CD8-positive, alpha-beta memory T cell (primary cell): ENCODE measurements around the gene CASP3. TPM values are rescaled to one million over a fixed set of nuclear protein-coding genes. Genes with fewer than 3 reads are reported as not detected.

Source experiments
- CTCF ChIA-PET: fragments of 350-600 bp; sonication (Branson Sonifier 250); formaldehyde crosslinking; loops from one replicate; lab custom pipeline; 2021; ENCODE audit warnings: antibody characterized with exemption; lab: Charles Lee
- POLR2A ChIA-PET: fragments of 350-600 bp; sonication (Branson Sonifier 250); formaldehyde crosslinking; loops from one replicate; lab custom pipeline; 2021; ENCODE audit warnings: antibody characterized with exemption; lab: Charles Lee
- DNase-seq, 5 donors: peaks; one replicate each; pipeline versions ENCODE4 v3.0.0 to v3.0.0-alpha.2; 2020 to 2022; ENCODE audit warnings: mixed read lengths in 1 of 5
- H3K27ac ChIP-seq: one replicate; pipeline ENCODE4 v1.7.0; 2013; ENCODE audit warnings: low read depth, mild to moderate bottlenecking, low read length, moderate library complexity
- H3K27me3 ChIP-seq: 2 replicates; pipeline ENCODE4 v1.7.0; 2013; ENCODE audit warnings: low read length, mild to moderate bottlenecking; ENCODE audit not compliant: insufficient read depth, poor library complexity, severe bottlenecking
- H3K36me3 ChIP-seq: 2 replicates; pipeline ENCODE4 v1.7.0; 2013; ENCODE audit warnings: mild to moderate bottlenecking, low read length, moderate library complexity; ENCODE audit not compliant: insufficient read depth
- H3K4me1 ChIP-seq: 2 replicates; pipeline ENCODE4 v1.7.0; 2013; ENCODE audit warnings: mild to moderate bottlenecking, low read length, moderate library complexity; ENCODE audit not compliant: insufficient read depth
- H3K4me3 ChIP-seq: 2 replicates; pipeline ENCODE4 v1.7.0; 2013; ENCODE audit warnings: mild to moderate bottlenecking, low read length
- H3K9me3 ChIP-seq: 2 replicates; pipeline ENCODE4 v1.7.0; 2013; ENCODE audit warnings: mild to moderate bottlenecking, low read length
- H3K27ac Mint-ChIP-seq, 8 donors: one replicate each; pipeline ENCODE4 v1.8.0; 2020 to 2021; ENCODE audit warnings: mixed read lengths in 8 of 8, mild to moderate bottlenecking in 6 of 8, inconsistent platforms in 3 of 8, moderate library complexity in 3 of 8
- H3K27me3 Mint-ChIP-seq, 2 donors: one replicate each; pipeline ENCODE4 v1.8.0; 2020 to 2021; ENCODE audit warnings: mixed read lengths in 2 of 2, mild to moderate bottlenecking in 1 of 2, moderate library complexity in 1 of 2
- H3K36me3 Mint-ChIP-seq, 3 donors: one replicate each; pipeline ENCODE4 v1.8.0; 2020 to 2021; ENCODE audit warnings: mixed read lengths in 3 of 3, inconsistent platforms in 1 of 3, mild to moderate bottlenecking in 1 of 3
- H3K4me1 Mint-ChIP-seq, 3 donors: one replicate each; pipeline ENCODE4 v1.8.0; 2020 to 2021; ENCODE audit warnings: mixed read lengths in 3 of 3, inconsistent platforms in 1 of 3, mild to moderate bottlenecking in 1 of 3
- H3K4me3 Mint-ChIP-seq, 7 donors: one replicate each; pipeline ENCODE4 v1.8.0; 2020 to 2021; ENCODE audit warnings: mixed read lengths in 7 of 7, mild to moderate bottlenecking in 6 of 7, moderate library complexity in 4 of 7, inconsistent platforms in 2 of 7
- H3K9me3 Mint-ChIP-seq, 5 donors: one replicate each; pipeline ENCODE4 v1.8.0; 2020 to 2022; ENCODE audit warnings: mixed read lengths in 5 of 5, mild to moderate bottlenecking in 3 of 5, moderate library complexity in 2 of 5, inconsistent platforms in 1 of 5
- polyA plus RNA-seq: library from polyadenylated mRNA; unstranded; fragments of 300-500 nt; fragmentation: Illumina TruSeq; gene quantifications from one replicate; pipeline ENCODE4 v1.2.3, GENCODE V29; 2021
- total RNA-seq, 2 experiments: library from RNA; stranded (reverse); gene quantifications; one replicate each; pipeline ENCODE4 v1.2.3, GENCODE V29; 2021

The CASP3 gene
- total and polyA plus RNA-seq, 3 experiments from 2014 or later, result 7.1 to 77.1 (median 75.1) TPM

DNA sequence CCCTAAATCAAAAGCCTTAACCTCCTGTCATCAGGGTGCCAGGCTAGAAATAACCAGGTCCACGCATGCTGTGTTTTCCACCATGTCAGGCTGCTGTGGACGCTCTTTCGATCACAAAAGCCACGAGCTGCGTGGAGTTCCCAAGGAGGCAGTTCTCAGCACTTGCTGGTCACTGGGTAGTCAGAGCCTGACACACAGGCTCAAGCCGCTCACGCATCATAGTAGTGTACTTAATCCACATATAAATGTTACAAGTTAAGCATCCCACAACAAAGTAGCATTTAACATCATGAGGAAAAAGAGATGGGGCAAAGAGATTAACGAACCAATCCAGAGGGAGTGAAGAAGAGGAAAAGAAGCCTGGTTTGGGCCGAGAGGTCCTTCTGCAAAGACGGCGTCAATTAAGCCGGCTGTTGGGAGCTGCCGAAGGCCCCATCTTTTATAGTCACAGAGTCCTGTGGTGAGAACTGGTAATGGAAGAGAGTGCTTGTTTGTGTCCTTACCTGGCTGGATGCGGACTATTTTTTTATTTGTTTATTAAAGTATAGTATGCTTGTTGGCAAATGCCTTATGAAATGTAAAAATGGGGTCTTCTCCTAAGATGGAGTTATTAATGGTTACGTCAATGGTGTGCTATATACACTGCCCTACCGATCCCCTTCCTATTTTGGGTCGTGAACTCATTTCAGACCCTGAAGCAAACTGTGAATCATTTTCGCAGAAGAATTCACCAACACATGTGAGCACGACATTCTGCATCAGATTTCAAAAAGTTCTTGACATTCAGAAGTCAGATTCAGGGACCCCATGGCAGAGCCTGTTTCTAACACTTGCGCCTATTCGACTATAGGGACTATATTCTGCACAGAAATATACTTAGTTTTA is 966 bp upstream of the CASP3 start:
- H3K9me3 ChIP-seq, result no peaks in the 10 kb centered on the region
- Mint-ChIP-seq H3K36me3 (peaks cover 0 to 38% (median 6%) of the 10 kb centered on the region in 3 donors), H3K9me3 (no peaks in the 10 kb centered on the region), H3K4me1 (peaks cover 45 to 58% (median 51%) of the 10 kb centered on the region in 3 donors), H3K27ac (peak overlapping the region; percentile 75 to 98 (median 94)), H3K4me3 (peak overlapping the region; percentile 88 to 97 (median 92)), H3K27me3 (no peaks in the 10 kb centered on the region)
- H3K27me3 ChIP-seq, result no peaks in the 10 kb centered on the region
- ChIA-PET POLR2A (interaction anchor here (1.0 to 2.4 kb wide), 6 partner anchors 84 to 386 kb away, joined by 3 to 17 read pairs (median 10); partner anchors contain the start of genes ACSL1, CENPU and IRF2), CTCF (interaction anchor here (0.9 to 3.1 kb wide), 8 partner anchors 13 to 390 kb away, joined by 3 to 18 read pairs (median 6); partner anchors contain the start of gene CENPU)
- peak overlapping the region; percentile 69 for H3K4me3 ChIP-seq
- H3K36me3 ChIP-seq, result no peaks in the 10 kb centered on the region
- H3K27ac ChIP-seq, result peak overlapping the region; percentile 69
- H3K4me1 ChIP-seq, result peaks cover 41% of the 10 kb centered on the region
- peak in 1 of 5 donors; percentile 49 for DNase-seq

DNA sequence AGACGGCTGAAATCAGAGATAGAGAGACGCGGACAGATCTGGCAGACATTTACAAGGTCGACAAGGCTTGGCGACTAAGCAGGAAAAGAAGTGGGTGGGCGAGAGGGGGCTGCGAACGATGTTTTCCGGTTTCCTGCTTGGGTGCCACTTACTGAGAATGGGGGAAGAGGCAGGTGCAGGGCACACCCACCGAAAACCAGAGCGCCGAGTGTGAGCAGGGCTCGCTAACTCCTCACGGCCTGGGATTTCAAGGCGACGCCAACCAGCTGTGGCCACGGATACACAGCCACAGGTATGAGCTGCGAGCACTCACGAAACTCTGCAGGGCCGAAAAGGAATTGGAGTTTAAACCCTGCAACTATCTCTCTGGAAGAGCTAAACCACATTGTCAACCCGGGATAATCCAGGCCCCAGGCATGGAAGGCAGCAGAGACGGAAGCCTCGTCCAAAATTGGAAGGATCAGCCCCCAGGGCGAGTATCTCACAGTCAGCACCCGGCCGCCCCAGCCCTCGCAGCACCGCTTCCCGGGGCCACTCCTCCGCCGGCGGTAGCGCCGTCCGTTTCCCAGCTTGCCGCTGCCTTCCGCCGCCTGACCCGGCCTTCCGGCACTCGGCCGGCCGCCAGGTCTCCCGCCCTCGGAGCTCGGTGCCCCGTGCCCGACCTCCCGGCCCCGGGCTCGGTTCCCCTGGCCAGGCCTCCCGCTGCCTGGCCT is 778 bp downstream of the CASP3 start:
- Mint-ChIP-seq H3K27me3 (no peaks in the 10 kb centered on the region), H3K4me1 (peaks cover 57 to 70% (median 63%) of the 10 kb centered on the region in 3 donors), H3K27ac (peak overlapping the region; percentile 87 to 98 (median 95)), H3K36me3 (peaks cover 3 to 42% (median 6%) of the 10 kb centered on the region in 3 donors), H3K4me3 (peak overlapping the region; percentile 92 to 99 (median 96)), H3K9me3 (no peaks in the 10 kb centered on the region)
- Histone ChIP-seq H3K9me3 (no peaks in the 10 kb centered on the region), H3K4me1 (peaks cover 48% of the 10 kb centered on the region), H3K27me3 (no peaks in the 10 kb centered on the region), H3K36me3 (no peaks in the 10 kb centered on the region), H3K4me3 (peak overlapping the region; percentile 89), H3K27ac (peak overlapping the region; percentile 82)
- ChIA-PET CTCF (interaction anchor here (0.6 to 3.1 kb wide), 7 partner anchors 15 to 384 kb away, joined by 3 to 18 read pairs (median 8); partner anchors contain the start of gene CENPU), POLR2A (interaction anchor here (0.7 to 2.4 kb wide), 9 partner anchors 9 to 495 kb away, joined by 3 to 17 read pairs (median 5); partner anchors contain the start of genes CENPU, IRF2 and SLC25A4)
- DNase-seq, result peak; percentile 27 to 65 (median 39)

DNA sequence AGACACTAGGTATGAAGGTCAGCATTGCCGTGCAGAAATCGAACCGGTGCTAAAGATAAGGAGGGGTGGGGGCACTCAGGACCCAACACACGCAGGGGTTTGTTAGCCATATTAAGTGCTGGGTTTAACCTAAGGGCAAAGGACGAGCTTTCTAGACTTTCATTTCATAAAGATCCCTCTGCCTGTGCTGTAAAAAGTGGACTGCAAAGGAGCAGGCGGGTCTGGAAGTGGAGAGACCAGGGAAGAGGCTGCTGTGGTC is 1.3 kb downstream of the CASP3 start:
- Mint-ChIP-seq H3K4me1 (peaks cover 57 to 71% (median 66%) of the 10 kb centered on the region in 3 donors), H3K4me3 (peak overlapping the region; percentile 92 to 99 (median 96)), H3K9me3 (no peaks in the 10 kb centered on the region), H3K36me3 (peaks cover 3 to 44% (median 6%) of the 10 kb centered on the region in 3 donors), H3K27me3 (no peaks in the 10 kb centered on the region), H3K27ac (peak overlapping the region; percentile 87 to 98 (median 95))
- POLR2A ChIA-PET, result interaction anchor here (0.8 to 2.4 kb wide), 6 partner anchors 10 to 174 kb away, joined by 3 to 17 read pairs (median 10); partner anchors contain the start of genes CENPU and IRF2
- Histone ChIP-seq H3K27ac (peak overlapping the region; percentile 82), H3K36me3 (no peaks in the 10 kb centered on the region), H3K27me3 (no peaks in the 10 kb centered on the region), H3K4me1 (peaks cover 48% of the 10 kb centered on the region), H3K4me3 (peak overlapping the region; percentile 89), H3K9me3 (no peaks in the 10 kb centered on the region)
- DNase-seq, result no peak
- CTCF ChIA-PET, result interaction anchor here (0.6 to 3.1 kb wide), 6 partner anchors 15 to 384 kb away, joined by 3 to 18 read pairs (median 8); partner anchors contain the start of gene CENPU

DNA sequence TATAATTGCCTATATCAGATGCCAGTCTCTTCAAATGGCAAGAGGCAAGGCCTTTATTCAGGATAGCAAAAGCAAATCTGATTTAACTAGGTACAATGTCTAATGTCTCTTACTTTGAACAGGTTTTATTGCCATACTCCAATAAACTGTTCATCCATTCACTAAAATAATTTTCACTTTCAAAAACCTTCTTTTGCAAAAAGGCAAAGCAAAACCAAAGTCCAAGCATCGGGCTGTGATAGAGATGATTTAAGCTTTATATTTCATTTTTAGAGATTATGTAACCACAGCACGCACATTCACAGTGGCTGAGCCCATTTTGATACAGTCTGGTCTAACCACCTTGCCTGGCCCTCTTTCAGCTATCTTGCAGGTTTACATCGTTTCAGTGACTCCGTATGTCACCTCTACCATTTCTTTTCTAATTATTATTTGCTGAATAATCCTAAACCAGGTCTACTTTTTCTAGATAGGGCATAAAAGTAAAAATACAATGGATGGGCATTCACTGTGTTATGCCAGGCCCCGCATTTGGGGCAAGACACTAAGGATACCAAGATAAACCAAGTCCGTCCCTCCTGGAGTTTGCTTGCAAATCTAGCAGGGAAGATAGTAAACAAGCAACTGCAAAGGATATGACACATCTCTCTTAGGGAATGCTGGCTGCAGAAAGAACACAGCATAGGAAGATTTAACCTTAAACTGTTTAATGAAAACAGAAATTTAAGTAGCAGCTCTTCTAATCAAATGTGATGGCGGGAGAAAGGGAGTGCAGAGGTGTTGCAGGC is 1.8 kb downstream of the CASP3 start:
- Mint-ChIP-seq H3K36me3 (peaks cover 3 to 49% (median 6%) of the 10 kb centered on the region in 3 donors), H3K4me1 (peaks cover 58 to 76% (median 71%) of the 10 kb centered on the region in 3 donors), H3K9me3 (no peaks in the 10 kb centered on the region), H3K27ac (peak overlapping the region; percentile 19 to 97 (median 95)), H3K4me3 (peak overlapping the region; percentile 92 to 99 (median 96)), H3K27me3 (no peaks in the 10 kb centered on the region)
- ChIA-PET POLR2A (interaction anchor here (0.6 to 2.4 kb wide), 3 partner anchors 87 to 1346 kb away, joined by 3 to 16 read pairs (median 10); partner anchors contain the start of genes CENPU and IRF2), CTCF (interaction anchor here (1.1 to 3.1 kb wide), 5 partner anchors 12 to 383 kb away, joined by 3 to 18 read pairs (median 9); partner anchors contain the start of gene CENPU)
- Histone ChIP-seq H3K27ac (peak overlapping the region; percentile 82), H3K36me3 (no peaks in the 10 kb centered on the region), H3K9me3 (no peaks in the 10 kb centered on the region), H3K4me3 (peak overlapping the region; percentile 89), H3K4me1 (peaks cover 51% of the 10 kb centered on the region), H3K27me3 (no peaks in the 10 kb centered on the region)
- no peak for DNase-seq

- peak overlapping the region; percentile 43 to 97 (median 95) for H3K27ac Mint-ChIP-seq
- Histone ChIP-seq H3K4me1 (peaks cover 56% of the 10 kb centered on the region), H3K4me3 (no peak overlapping the region), H3K9me3 (no peaks in the 10 kb centered on the region), H3K27me3 (no peaks in the 10 kb centered on the region), H3K27ac (no peak overlapping the region), H3K36me3 (no peaks in the 10 kb centered on the region)
- no peak for DNase-seq
- H3K36me3 Mint-ChIP-seq, result peaks cover 3 to 59% (median 9%) of the 10 kb centered on the region in 3 donors
- no peaks in the 10 kb centered on the region for H3K9me3 Mint-ChIP-seq
- H3K4me3 Mint-ChIP-seq, result peak overlapping the region; percentile 92 to 99 (median 96)
- ChIA-PET POLR2A (no interaction called here), CTCF (interaction anchor here (1.1 kb wide), 1 partner anchor 10 kb away, joined by 3 read pairs; no protein-coding TSS in a partner anchor)
- peaks cover 63 to 80% (median 80%) of the 10 kb centered on the region in 3 donors for H3K4me1 Mint-ChIP-seq
- no peaks in the 10 kb centered on the region for H3K27me3 Mint-ChIP-seq
Measured at GRCh38 chr4:184645904-184646610, 3.2 kb downstream of the CASP3 start.

- Histone ChIP-seq H3K4me3 (no peak overlapping the region), H3K27ac (no peak overlapping the region), H3K27me3 (no peaks in the 10 kb centered on the region), H3K4me1 (peaks cover 55% of the 10 kb centered on the region), H3K36me3 (no peaks in the 10 kb centered on the region), H3K9me3 (no peaks in the 10 kb centered on the region)
- CTCF ChIA-PET, result interaction anchor here (0.6 to 0.8 kb wide), 2 partner anchors 90 to 168 kb away, joined by 3 to 4 read pairs; partner anchors contain the start of gene CENPU
- no peaks in the 10 kb centered on the region for H3K27me3 Mint-ChIP-seq
- peaks cover 62 to 82% (median 82%) of the 10 kb centered on the region in 3 donors for H3K4me1 Mint-ChIP-seq
- no peak for DNase-seq
- H3K9me3 Mint-ChIP-seq, result no peaks in the 10 kb centered on the region
- peak overlapping the region; percentile 32 to 87 (median 72) for H3K27ac Mint-ChIP-seq
- H3K36me3 Mint-ChIP-seq, result peaks cover 6 to 65% (median 9%) of the 10 kb centered on the region in 3 donors
- POLR2A ChIA-PET, result no interaction called here
- peak overlapping the region in 6 of 7 donors; percentile 25 to 56 (median 42) for H3K4me3 Mint-ChIP-seq
Measured at GRCh38 chr4:184644553-184645307, 4.5 kb downstream of the CASP3 start.
